Fibroblast of villous mesenchyme (primary cell): Measurements from ENCODE around the gene VEPH1. TPM values are rescaled to one million over a fixed set of nuclear protein-coding genes. Genes with fewer than 3 reads are reported as not detected.
A peak's percentile ranks its signal among the peaks of the same experiment; 100 is the strongest.

Source experiments
- DNase-seq: peaks from one replicate; pipeline ENCODE4 v3.0.0-alpha.2; 2010; ENCODE audit warnings: low read depth
- H3K4me3 ChIP-seq: 2 replicates; pipeline ENCODE4 v1.5.1; 2011; ENCODE audit warnings: low read depth, mild to moderate bottlenecking, low read length
- total RNA-seq: library from RNA; depleted of rRNA; stranded (reverse); fragments of >200 nt; gene quantifications from 2 replicates; pipeline ENCODE4 v1.2.3, GENCODE V29; 2012
- TF ChIP-seq, protein P1 (sequence below): IDR thresholded peaks from 2 replicates; pipeline ENCODE4 v1.5.1; 2012; ENCODE audit warnings: low read depth, mild to moderate bottlenecking, low read length; ENCODE audit not compliant: insufficient read depth

Gene VEPH1
- total RNA-seq, 1 donor, result 8.6 TPM

DNA sequence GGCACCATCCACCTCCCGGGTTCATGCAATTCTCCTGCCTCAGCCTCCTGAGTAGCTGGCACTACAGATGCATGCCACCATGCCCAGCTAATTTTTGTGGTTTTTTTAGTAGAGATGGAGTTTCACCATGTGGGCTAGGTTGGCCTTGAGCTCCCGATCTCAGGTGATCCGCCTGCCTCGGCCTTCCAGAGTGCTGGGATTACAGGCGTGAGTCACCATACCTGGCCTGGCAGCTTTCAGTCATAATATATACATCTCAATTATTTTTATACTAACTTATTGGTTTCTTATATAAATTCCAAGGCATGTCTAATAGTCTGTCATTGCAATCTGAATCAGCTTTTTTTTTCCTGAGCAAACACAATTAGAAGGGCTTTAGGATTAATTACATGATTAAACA lies 269.3 kb downstream of the VEPH1 start:
- TF ChIP-seq, protein P1, sequence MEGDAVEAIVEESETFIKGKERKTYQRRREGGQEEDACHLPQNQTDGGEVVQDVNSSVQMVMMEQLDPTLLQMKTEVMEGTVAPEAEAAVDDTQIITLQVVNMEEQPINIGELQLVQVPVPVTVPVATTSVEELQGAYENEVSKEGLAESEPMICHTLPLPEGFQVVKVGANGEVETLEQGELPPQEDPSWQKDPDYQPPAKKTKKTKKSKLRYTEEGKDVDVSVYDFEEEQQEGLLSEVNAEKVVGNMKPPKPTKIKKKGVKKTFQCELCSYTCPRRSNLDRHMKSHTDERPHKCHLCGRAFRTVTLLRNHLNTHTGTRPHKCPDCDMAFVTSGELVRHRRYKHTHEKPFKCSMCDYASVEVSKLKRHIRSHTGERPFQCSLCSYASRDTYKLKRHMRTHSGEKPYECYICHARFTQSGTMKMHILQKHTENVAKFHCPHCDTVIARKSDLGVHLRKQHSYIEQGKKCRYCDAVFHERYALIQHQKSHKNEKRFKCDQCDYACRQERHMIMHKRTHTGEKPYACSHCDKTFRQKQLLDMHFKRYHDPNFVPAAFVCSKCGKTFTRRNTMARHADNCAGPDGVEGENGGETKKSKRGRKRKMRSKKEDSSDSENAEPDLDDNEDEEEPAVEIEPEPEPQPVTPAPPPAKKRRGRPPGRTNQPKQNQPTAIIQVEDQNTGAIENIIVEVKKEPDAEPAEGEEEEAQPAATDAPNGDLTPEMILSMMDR, result no peak
- no peak overlapping the region for H3K4me3 ChIP-seq
- no peak for DNase-seq

DNA sequence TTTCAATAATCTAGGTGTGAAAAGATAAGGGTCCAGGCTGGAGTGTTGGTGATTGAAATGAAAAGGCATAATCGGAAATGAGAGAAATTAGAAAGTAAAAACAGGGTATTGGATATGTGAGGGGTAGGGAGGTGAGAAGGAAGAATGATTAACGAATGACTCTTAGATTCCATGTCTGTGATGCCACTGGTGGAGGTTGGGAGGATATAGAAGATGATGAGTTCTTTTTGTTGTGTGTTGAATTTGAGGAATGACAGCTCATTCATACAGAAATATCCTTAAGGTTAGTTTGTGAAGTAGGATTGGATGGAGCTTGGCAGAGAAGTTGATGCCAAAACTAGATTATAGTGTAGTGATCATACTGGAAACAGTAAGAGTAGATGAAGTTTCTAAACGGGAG lies 271.1 kb downstream of the VEPH1 start:
- TF ChIP-seq, protein P1, result no peak
- DNase-seq, result no peak
- H3K4me3 ChIP-seq, result no peak overlapping the region

DNA sequence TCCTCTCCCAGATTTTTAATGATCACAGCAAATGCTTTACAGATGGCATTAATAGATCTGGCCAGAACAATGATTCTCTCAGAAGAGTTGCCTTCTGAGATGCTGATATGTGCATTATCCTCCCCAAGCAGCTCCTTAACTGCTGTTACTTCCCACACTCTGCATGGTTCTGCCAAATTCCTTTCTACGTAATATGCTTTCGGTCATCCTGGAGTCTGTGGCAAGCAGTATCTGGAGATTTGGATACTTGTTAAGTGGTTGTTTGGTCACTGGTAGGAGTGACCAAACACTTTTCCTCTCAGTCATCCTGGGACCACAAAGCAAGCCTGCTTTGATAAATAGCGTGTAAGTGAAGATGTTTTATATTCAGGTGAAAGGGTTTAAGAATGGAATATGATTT lies 272.1 kb downstream of the VEPH1 start:
- TF ChIP-seq, protein P1, result no peak
- DNase-seq, result peak; percentile 25
- H3K4me3 ChIP-seq, result no peak overlapping the region

DNA sequence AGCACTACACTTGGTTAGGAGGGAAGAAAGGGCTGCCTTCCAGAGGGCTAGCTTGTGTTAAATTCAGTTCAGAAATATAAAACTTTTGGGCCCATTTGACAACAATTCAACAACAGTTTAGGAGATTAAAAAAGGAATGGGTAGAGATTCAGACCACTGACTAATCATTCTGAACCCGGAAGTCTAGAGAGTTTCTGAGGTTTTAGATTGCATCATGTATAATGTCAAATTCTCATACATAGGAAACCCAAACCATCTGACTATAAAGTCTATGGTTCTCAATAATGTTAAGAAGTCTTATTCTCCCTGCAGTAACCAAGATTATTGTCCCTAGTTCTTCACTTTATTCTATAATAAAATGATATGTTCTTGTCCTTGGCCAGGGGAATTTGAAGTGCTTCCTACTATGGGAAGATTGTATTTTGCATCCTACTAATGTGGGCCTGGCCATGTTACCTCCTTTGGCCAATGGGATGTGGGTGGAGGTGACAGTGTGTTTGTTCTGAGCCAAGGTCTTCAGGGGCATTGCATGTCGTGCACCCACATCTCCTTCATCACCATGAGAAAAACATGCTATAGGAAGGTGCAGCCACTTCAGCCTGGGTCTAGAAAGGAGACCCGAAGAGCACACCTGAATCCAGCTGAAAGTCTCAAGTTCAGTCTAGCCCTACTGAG lies 276.9 kb downstream of the VEPH1 start:
- peak; percentile 36 for DNase-seq
- TF ChIP-seq, protein P1, result no peak
- H3K4me3 ChIP-seq, result no peak overlapping the region

DNA sequence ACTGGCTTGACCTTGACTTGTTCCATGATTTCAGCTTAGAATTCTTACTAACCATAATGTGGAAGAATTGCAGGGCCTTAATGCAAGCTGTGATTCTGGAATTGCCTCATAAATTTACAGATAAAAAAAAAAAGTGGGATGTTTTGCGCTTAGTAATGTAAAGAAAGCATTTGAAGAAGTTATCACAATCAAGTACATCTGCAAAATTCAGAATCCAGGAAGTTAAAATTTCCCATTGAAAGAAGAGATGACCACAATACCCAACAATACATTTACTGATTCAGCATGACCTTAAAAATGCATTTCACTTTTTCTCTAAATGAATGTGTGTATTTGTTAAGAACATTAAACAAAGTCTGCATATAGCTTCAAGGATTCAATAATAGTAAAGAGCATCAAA lies 278.2 kb downstream of the VEPH1 start:
- H3K4me3 ChIP-seq, result no peak overlapping the region
- DNase-seq, result no peak
- TF ChIP-seq, protein P1, result no peak

DNA sequence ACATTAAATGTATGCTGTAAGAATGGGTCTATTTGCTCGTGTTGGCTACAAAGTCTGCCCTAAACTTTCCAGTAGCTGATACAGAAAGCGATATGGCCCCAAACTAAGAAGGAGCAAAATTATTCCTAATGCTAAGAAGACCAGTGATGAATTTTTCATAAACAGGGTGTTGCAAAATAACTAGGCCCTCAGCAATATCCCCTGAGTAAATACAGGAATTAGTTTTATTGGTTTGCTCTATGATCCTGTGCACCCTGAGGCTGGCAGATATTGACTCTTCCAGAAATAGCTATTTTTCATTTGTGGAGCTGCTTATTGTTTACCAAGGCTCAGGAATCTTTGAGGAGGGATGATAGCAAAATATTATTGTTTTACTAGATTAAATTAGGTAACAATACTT lies 282.3 kb downstream of the VEPH1 start:
- peak; percentile 66 for DNase-seq
- H3K4me3 ChIP-seq, result no peak overlapping the region
- TF ChIP-seq, protein P1, result no peak

DNA sequence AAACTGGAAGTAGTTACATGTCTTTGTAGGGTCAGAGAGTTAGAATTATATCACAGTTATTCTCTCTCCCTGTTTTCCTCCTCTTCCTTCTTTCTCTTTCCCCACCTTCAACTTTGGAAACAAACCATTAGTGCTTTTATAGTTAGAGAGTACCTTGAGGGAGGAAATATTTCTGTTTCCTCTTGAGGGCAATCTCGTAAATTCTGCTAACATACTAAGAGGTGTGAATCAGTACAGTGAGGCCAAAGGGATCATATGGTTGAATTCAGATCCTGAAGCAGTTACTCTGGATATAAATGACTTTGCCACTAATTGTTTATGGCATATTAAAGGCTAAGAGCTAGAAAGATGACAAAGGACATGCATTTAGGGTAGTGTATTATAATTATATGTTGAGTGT lies 283.0 kb downstream of the VEPH1 start:
- no peak overlapping the region for H3K4me3 ChIP-seq
- TF ChIP-seq, protein P1, result no peak
- DNase-seq, result no peak
